HCT116 (cell line): ENCODE data around the gene DDI2. TPM values are rescaled to one million over a fixed set of nuclear protein-coding genes. Genes with fewer than 3 reads are reported as not detected.

Experiments used
- ATAC-seq: fragments of 200-7000 bp; cut with Tn5 transposase; 2 replicates; pipeline ENCODE4 v1.9.1; 2020; ENCODE audit warnings: mild to moderate bottlenecking, moderate library complexity
- BruUV-seq: library from RNA; stranded (reverse); fragments of 400-500 nt; replicated peaks from 2 replicates; lab custom pipeline; 2021; lab: Mats Ljungman, UMichigan
- CTCF ChIA-PET: fragments of 300-600 bp; sonication (Branson Sonifier 250); formaldehyde crosslinking; loops from one replicate; lab custom pipeline; 2021; ENCODE audit warnings: antibody characterized with exemption; lab: Charles Lee
- POLR2A ChIA-PET: fragments of 300-600, 350-600 bp; sonication (Branson Sonifier 250); formaldehyde crosslinking; loops from one replicate; lab custom pipeline; 2021; ENCODE audit warnings: antibody characterized with exemption; lab: Charles Lee
- RAD21 ChIA-PET, 2 experiments: fragments of 300-600 bp; sonication (Branson Sonifier 250); formaldehyde crosslinking; loops; one replicate each; lab custom pipeline; 2023; ENCODE audit warnings: low total read pairs in 2 of 2; ENCODE audit not compliant: uncharacterized antibody in 2 of 2, unreplicated experiment in 2 of 2, low non-redundant PET in 1 of 2; lab: Charles Lee
- DNase-seq: peaks from one replicate; pipeline ENCODE4 v3.0.0-alpha.2; 2010; ENCODE audit warnings: low read depth, low spot score
- H2AFZ ChIP-seq: fragments of 200-600 bp; shearing (Covaris generic), sonication (generic); 2 replicates; pipeline ENCODE4 v1.6.1; 2017; ENCODE audit warnings: low read depth, mixed run types, mixed read lengths, antibody characterized with exemption, low read length; ENCODE audit not compliant: poor library complexity, severe bottlenecking
- H3K27ac ChIP-seq: 2 replicates; pipeline ENCODE4 v1.5.1; 2012; ENCODE audit warnings: low read depth, low read length
- H3K27me3 ChIP-seq: fragments of 200-600 bp; sonication (generic); 2 replicates; pipeline ENCODE4 v1.6.1; 2016; ENCODE audit warnings: mixed run types, low read length, mixed read lengths; ENCODE audit not compliant: insufficient read depth
- H3K36me3 ChIP-seq, 2 experiments: fragments of 200-500 bp in 1 of 2; fragments of 200-600 bp in 1 of 2; sonication (Bioruptor generic) in 1 of 2; sonication (generic) in 1 of 2; 2 replicates each; pipeline versions ENCODE4 v1.5.1 to v1.6.1; 2014 to 2016; ENCODE audit warnings: low read length in 2 of 2, inconsistent platforms in 1 of 2, mixed read lengths in 1 of 2, mixed run types in 1 of 2; ENCODE audit not compliant: insufficient read depth in 2 of 2, control insufficient read depth in 1 of 2
- H3K4me1 ChIP-seq, 2 experiments: fragments of 200-600 bp in 1 of 2; sonication (generic) in 1 of 2; 2 replicates each; pipeline versions ENCODE4 v1.5.1 to v1.6.1; 2012 to 2017; ENCODE audit warnings: low read length in 2 of 2, inconsistent platforms in 1 of 2, mild to moderate bottlenecking in 1 of 2, mixed read lengths in 1 of 2, mixed run types in 1 of 2, moderate library complexity in 1 of 2; ENCODE audit not compliant: insufficient read depth in 2 of 2, control insufficient read depth in 1 of 2
- H3K4me2 ChIP-seq: fragments of 200-600 bp; sonication (generic); 2 replicates; pipeline ENCODE4 v1.6.1; 2017; ENCODE audit warnings: mixed run types, low read length, mixed read lengths
- H3K4me3 ChIP-seq, 2 experiments: fragments of 200-600 bp in 1 of 2; sonication (generic) in 1 of 2; replicated peaks in 1 of 2; 2 replicates each; pipeline ENCODE4 v1.5.1; 2011 to 2016; ENCODE audit warnings: low read length in 2 of 2, control low read depth in 1 of 2, low read depth in 1 of 2, mild to moderate bottlenecking in 1 of 2, mixed read lengths in 1 of 2, mixed run types in 1 of 2
- H3K79me2 ChIP-seq: fragments of 200-600 bp; sonication (generic); 2 replicates; pipeline ENCODE4 v1.6.1; 2017; ENCODE audit warnings: mild to moderate bottlenecking, mixed run types, low read length, moderate library complexity, mixed read lengths; ENCODE audit not compliant: insufficient read depth
- H3K9ac ChIP-seq: fragments of 200-600 bp; sonication (generic); 2 replicates; pipeline ENCODE4 v1.6.1; 2016; ENCODE audit warnings: low read length, mixed read lengths
- H3K9me2 ChIP-seq: fragments of 200-600 bp; sonication (generic), shearing (Covaris generic); 2 replicates; pipeline ENCODE4 v1.6.1; 2017; ENCODE audit warnings: mixed run types, mild to moderate bottlenecking, moderate library complexity; ENCODE audit not compliant: insufficient read depth
- H3K9me3 ChIP-seq, 2 experiments: fragments of 200-500 bp in 1 of 2; fragments of 200-600 bp in 1 of 2; sonication (Bioruptor generic) in 1 of 2; sonication (generic) in 1 of 2; 2 replicates each; pipeline ENCODE4 v1.6.1; 2014 to 2017; ENCODE audit warnings: low read length in 2 of 2, mixed read lengths in 2 of 2, inconsistent platforms in 1 of 2, low read depth in 1 of 2, mild to moderate bottlenecking in 1 of 2, mixed run types in 1 of 2, moderate library complexity in 1 of 2; ENCODE audit not compliant: control insufficient read depth in 1 of 2, insufficient read depth in 1 of 2
- H4K20me1 ChIP-seq: fragments of 200-600 bp; sonication (generic), shearing (Covaris generic); 2 replicates; pipeline ENCODE4 v1.6.1; 2017; ENCODE audit warnings: mixed run types, mild to moderate bottlenecking, moderate library complexity; ENCODE audit not compliant: insufficient read depth
- CEBPB ChIP-seq: IDR thresholded peaks from 2 replicates; pipeline ENCODE4 v1.6.1; 2012; ENCODE audit warnings: low read depth
- EGR1 ChIP-seq: IDR thresholded peaks from 2 replicates; pipeline ENCODE4 v1.6.1; 2012; ENCODE audit warnings: low read depth
- EZH2 ChIP-seq: fragments of 200-600 bp; sonication (generic); IDR thresholded peaks from 2 replicates; pipeline ENCODE4 v1.6.1; 2017; ENCODE audit warnings: antibody characterized with exemption, mixed run types
- EZH2phosphoT487 ChIP-seq: fragments of 200-600 bp; IDR thresholded peaks from 2 replicates; pipeline ENCODE4 v1.6.1; 2018; ENCODE audit warnings: antibody characterized with exemption, borderline replicate concordance
- FOSL1 ChIP-seq: IDR thresholded peaks from 2 replicates; pipeline ENCODE4 v1.6.1; 2012; ENCODE audit warnings: low read depth
- JUND ChIP-seq: IDR thresholded peaks from 2 replicates; pipeline ENCODE4 v1.6.1; 2012
- MAX ChIP-seq: IDR thresholded peaks from 2 replicates; pipeline ENCODE4 v1.6.1; 2012
- POLR2A ChIP-seq: IDR thresholded peaks from 2 replicates; pipeline ENCODE4 v1.7.0; 2011; ENCODE audit warnings: borderline replicate concordance; ENCODE audit not compliant: insufficient read depth, insufficient read length; ENCODE audit errors: extremely low read depth
- POLR2AphosphoS5 ChIP-seq: IDR thresholded peaks from 2 replicates; pipeline ENCODE4 v1.6.1; 2011; ENCODE audit warnings: mild to moderate bottlenecking, low read depth, low read length, moderate library complexity
- SIN3A ChIP-seq: IDR thresholded peaks from 2 replicates; pipeline ENCODE4 v1.6.1; 2012; ENCODE audit warnings: low read depth
- SRF ChIP-seq: IDR thresholded peaks from 2 replicates; pipeline ENCODE4 v1.6.1; 2012; ENCODE audit warnings: low read depth
- ZBTB33 ChIP-seq: IDR thresholded peaks from 2 replicates; pipeline ENCODE4 v1.6.1; 2011; ENCODE audit warnings: mild to moderate bottlenecking, low read length, moderate library complexity; ENCODE audit not compliant: insufficient replicate concordance; ENCODE audit errors: extremely low read depth
- ZFX ChIP-seq: fragments of 450-650 bp; IDR thresholded peaks from 2 replicates; pipeline ENCODE4 v1.6.1; 2017
- ZNF274 ChIP-seq: fragments of 200-500 bp; sonication (Bioruptor generic); IDR thresholded peaks from 2 replicates; pipeline ENCODE4 v1.6.1; 2014; ENCODE audit warnings: mild to moderate bottlenecking, low read depth, low read length, inconsistent platforms
- intact Hi-C: fragments of 100-400 bp; cut with micrococcal nuclease; formaldehyde crosslinking; loops from 2 replicates; pipeline ENCODE4 v1.10.0; 2022
- total RNA-seq: library from RNA; stranded (reverse); gene quantifications from one replicate; pipeline ENCODE4 v1.2.1, GENCODE V29; 2021; ENCODE audit not compliant: unreplicated experiment
- TF ChIP-seq, protein P1 (sequence below): IDR thresholded peaks from 2 replicates; pipeline ENCODE4 v1.6.1; 2012
- TF ChIP-seq, protein P2 (sequence below): IDR thresholded peaks from 2 replicates; pipeline ENCODE4 v1.6.1; 2012; ENCODE audit warnings: low read depth

The DDI2 gene
- total RNA-seq, 1 experiment from 2014 or later = 26.3 TPM

DNA sequence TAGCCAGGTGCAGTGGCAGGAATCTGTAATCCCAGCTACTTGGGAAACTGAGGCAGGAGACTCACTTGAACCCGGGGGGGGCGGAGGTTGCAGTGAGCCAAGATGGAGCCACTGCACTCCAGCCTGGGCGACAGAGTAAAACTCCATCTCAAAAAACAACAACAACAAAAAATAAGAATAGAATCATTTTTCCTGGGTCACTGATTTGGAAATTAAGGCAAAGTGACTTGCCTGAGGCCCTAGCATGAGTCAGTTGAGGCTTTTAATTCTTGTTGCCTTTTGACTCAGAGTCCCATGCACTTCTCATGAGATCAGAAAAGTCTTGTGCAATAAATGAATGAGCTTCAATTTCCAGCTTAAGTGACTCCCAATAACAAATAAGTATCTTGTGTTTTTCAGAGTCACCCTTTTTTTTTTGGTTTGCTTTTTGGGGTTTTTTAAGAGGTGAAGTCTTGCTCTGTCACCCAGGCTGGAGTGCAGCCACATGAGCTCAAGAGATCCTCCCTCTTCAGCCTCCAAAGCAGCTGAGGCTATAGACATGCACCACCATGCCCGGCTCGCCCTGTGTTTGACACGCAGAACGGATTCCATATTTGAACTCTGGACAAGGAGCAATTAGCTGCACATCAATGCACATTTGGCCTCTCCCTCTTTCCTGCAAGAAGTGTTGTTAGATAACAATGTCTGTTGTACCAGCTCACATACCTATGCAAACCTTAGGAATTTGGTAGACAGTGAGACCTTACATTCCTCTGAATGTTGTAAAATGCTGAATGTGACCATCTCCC is 63.5 kb downstream of the DDI2 start:
- Histone ChIP-seq H3K27me3 (no peaks in the 10 kb centered on the region), H3K36me3 (no peaks in the 10 kb centered on the region), H3K9me2 (no peaks in the 10 kb centered on the region), H4K20me1 (no peaks in the 10 kb centered on the region), H3K9ac (no peak overlapping the region), H3K4me1 (peaks cover 10 to 55% of the 10 kb centered on the region in 2 experiments), H3K9me3 (no peaks in the 10 kb centered on the region), H3K4me3 (no peak overlapping the region), H3K27ac (no peak overlapping the region), H3K79me2 (peaks cover 12% of the 10 kb centered on the region), H3K4me2 (no peak overlapping the region), H2AFZ (no peak overlapping the region)
- ATAC-seq = no peak
- ChIA-PET CTCF (no interaction called here), POLR2A (no interaction called here), RAD21 (no interaction called here)
- intact Hi-C loops = no loop called here
- no TSS peak for BruUV-seq
- TF ChIP-seq, protein P1, sequence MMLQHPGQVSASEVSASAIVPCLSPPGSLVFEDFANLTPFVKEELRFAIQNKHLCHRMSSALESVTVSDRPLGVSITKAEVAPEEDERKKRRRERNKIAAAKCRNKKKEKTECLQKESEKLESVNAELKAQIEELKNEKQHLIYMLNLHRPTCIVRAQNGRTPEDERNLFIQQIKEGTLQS = no peak
- TF ChIP-seq ZBTB33 (no peak), SRF (no peak), JUND (no peak), EZH2phosphoT487 (no peak), EGR1 (no peak), POLR2A (no peak), EZH2 (no peak), MAX (no peak), ZFX (no peak), POLR2AphosphoS5 (no peak), ZNF274 (no peak), SIN3A (no peak), CEBPB (no peak), FOSL1 (no peak)
- TF ChIP-seq, protein P2, sequence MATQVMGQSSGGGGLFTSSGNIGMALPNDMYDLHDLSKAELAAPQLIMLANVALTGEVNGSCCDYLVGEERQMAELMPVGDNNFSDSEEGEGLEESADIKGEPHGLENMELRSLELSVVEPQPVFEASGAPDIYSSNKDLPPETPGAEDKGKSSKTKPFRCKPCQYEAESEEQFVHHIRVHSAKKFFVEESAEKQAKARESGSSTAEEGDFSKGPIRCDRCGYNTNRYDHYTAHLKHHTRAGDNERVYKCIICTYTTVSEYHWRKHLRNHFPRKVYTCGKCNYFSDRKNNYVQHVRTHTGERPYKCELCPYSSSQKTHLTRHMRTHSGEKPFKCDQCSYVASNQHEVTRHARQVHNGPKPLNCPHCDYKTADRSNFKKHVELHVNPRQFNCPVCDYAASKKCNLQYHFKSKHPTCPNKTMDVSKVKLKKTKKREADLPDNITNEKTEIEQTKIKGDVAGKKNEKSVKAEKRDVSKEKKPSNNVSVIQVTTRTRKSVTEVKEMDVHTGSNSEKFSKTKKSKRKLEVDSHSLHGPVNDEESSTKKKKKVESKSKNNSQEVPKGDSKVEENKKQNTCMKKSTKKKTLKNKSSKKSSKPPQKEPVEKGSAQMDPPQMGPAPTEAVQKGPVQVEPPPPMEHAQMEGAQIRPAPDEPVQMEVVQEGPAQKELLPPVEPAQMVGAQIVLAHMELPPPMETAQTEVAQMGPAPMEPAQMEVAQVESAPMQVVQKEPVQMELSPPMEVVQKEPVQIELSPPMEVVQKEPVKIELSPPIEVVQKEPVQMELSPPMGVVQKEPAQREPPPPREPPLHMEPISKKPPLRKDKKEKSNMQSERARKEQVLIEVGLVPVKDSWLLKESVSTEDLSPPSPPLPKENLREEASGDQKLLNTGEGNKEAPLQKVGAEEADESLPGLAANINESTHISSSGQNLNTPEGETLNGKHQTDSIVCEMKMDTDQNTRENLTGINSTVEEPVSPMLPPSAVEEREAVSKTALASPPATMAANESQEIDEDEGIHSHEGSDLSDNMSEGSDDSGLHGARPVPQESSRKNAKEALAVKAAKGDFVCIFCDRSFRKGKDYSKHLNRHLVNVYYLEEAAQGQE = no peak
- DNase-seq = no peak
